ENCODE results near the gene CALM1.

CALM1 gene

DNA sequence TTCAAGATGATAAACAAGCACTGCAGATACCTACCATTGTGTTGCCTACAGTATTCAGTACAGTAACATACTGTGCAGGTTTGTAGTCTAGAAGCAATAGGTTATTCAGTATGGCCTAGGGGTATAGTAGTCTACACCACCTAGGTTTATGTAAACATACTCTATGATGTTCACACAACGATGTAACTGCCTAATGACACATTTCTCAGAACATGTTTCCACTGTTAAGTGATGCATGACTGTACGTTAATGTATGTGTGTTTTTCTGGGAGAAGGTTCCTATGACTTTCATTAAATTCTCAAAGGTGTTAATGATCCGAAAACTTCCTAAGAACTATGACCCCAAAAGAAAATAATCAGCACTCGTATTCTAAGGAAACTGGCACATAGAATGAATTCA lies 20.9 kb upstream of the CALM1 start:
- DNase-seq (ENCODE audit: low read depth), result peak; percentile 92
- TF ChIP-seq, protein P1, sequence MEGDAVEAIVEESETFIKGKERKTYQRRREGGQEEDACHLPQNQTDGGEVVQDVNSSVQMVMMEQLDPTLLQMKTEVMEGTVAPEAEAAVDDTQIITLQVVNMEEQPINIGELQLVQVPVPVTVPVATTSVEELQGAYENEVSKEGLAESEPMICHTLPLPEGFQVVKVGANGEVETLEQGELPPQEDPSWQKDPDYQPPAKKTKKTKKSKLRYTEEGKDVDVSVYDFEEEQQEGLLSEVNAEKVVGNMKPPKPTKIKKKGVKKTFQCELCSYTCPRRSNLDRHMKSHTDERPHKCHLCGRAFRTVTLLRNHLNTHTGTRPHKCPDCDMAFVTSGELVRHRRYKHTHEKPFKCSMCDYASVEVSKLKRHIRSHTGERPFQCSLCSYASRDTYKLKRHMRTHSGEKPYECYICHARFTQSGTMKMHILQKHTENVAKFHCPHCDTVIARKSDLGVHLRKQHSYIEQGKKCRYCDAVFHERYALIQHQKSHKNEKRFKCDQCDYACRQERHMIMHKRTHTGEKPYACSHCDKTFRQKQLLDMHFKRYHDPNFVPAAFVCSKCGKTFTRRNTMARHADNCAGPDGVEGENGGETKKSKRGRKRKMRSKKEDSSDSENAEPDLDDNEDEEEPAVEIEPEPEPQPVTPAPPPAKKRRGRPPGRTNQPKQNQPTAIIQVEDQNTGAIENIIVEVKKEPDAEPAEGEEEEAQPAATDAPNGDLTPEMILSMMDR (IDR thresholded peaks at IDR 0.05; ENCODE audit: insufficient read depth, low read depth, low read length, missing control alignments), result no peak
- H3K4me3 ChIP-seq (ENCODE audit: low read length), result no peak overlapping the region

DNA sequence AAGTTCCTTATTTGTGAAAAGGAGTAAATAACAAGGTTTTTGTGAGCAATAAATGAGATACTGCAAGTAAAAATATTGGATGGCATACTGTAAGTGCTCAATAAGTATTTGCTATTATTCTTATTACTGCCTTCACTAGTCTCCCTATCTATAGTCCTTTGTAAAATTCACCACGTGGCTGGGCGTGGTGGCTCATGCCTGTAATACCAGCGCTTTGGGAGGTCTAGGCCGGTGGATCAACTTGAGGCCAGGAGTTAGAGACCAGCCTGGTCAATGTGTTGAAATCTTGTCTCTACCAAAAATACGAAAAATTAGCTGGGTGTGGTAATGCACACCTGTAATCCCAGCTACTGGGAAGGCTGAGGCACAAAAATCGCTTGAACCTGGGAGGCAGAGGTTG lies 18.6 kb upstream of the CALM1 start:
- no peak for DNase-seq (ENCODE audit: low read depth)
- H3K4me3 ChIP-seq (ENCODE audit: low read length), result no peak overlapping the region
- TF ChIP-seq, protein P1 (IDR thresholded peaks at IDR 0.05; ENCODE audit: insufficient read depth, low read depth, low read length, missing control alignments), result no peak

DNA sequence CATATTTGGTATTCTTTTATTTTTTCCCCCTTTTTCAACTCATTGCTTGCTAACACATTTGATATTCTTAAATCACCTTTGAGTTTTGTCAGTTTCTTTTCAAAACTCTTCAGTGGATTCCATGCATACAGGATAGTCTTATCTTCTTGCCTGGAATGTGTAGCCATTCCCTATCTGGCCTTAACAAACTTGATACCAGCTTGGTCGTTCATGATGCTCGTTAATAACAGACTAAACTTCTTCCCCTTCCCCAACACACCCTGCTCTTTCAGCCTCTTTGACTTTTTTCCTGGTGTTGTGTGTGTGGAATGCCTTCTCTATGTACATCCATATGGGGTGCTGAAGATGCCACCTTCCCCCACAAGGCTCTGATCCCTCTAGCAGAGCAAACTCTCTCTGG lies 17.7 kb upstream of the CALM1 start:
- no peak overlapping the region for H3K4me3 ChIP-seq (ENCODE audit: low read length)
- TF ChIP-seq, protein P1 (IDR thresholded peaks at IDR 0.05; ENCODE audit: insufficient read depth, low read depth, low read length, missing control alignments), result no peak
- no peak for DNase-seq (ENCODE audit: low read depth)

DNA sequence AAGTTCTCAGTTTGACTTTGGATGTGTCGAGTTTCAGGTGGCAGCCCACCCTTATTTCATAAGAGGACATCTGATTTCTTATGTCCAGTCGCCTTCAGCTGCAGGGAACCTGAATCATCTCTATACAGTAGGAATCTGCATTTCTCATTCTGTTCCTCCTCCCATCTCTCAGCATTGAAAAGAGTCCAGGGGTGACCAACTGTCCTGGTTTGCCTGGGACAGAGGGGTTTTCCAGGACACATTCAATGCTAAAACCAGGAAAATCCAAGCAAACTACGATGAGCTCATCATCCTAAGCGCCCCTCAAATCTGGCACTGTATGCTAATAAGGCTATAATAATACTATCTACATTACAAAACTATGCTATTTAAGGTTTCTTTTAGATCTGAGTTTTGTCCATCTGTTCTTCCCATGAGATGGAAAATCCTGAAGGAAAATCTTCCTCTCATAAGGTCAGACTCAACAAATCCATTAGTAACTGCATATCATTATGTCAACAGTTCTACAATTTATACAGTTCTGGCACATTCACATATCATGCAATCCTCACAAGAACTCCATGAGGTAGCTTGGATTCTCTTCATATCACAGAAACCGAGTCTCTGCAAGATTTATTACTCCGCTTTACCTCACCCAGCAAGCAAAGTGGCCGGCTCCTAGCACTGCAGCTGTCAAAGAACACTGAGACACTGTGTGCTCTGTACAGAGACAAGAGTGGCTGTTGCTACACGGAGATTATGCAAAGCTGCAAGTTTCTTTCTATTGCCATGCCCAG lies 15.6 kb upstream of the CALM1 start:
- TF ChIP-seq, protein P1 (IDR thresholded peaks at IDR 0.05; ENCODE audit: insufficient read depth, low read depth, low read length, missing control alignments), result no peak
- H3K4me3 ChIP-seq (ENCODE audit: low read length), result no peak overlapping the region
- DNase-seq (ENCODE audit: low read depth), result peak; percentile 11

DNA sequence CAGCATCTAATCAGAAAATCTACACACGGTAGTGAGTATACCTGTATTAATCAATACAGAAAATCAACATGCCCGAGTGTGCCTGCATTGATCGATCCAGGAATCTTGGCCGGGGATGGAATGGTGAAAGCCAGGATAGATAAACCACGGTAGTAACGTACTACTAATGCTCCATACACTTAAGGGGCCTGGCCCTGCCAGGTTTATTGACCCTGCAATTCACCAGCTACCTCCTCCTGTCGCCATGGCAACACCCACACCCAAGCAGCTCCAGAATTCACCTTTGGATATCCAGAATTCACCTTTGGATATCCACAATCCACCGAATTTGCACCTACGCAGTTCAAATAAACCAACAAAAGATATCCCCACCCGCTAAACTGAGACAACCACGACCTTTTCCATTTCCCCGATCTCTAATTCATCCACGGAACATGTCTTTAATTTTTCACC lies 14.8 kb upstream of the CALM1 start:
- no peak for DNase-seq (ENCODE audit: low read depth)
- H3K4me3 ChIP-seq (ENCODE audit: low read length), result peak overlapping the region; percentile 88
- TF ChIP-seq, protein P1 (IDR thresholded peaks at IDR 0.05; ENCODE audit: insufficient read depth, low read depth, low read length, missing control alignments), result no peak

DNA sequence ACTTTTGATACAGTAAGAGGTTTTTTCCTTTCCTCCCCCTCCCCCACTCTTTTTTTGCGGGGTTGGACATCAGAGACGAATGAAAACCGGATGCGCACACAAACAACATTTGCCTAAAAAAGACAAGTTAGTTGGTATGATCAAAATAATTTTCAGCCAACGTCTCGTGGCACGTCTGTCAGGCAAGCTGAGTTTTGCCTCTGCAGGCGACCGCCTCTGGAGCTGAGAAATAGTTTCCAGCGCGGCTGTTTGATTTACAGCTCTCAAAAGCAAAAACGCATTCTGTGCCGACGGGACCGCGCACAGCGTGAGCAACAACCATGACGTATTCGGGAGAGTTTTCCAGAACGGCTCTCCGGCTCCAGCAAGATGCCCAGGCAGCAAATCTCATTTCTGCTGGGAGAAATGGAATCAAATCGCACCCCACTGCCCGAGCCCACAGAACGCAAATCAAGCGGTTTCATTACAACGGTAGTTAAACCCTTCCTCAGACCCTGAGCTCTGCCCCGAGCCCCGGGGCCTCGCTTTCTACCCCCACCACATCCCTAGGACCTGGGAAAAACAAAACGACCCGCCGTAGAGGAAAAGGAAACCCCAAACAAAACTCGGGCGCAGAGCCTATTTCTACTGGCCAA lies 14.2 kb upstream of the CALM1 start:
- TF ChIP-seq, protein P1 (IDR thresholded peaks at IDR 0.05; ENCODE audit: insufficient read depth, low read depth, low read length, missing control alignments), result no peak
- H3K4me3 ChIP-seq (ENCODE audit: low read length), result peak overlapping the region; percentile 88
- DNase-seq (ENCODE audit: low read depth), result peak; percentile 78
